GM23248 (cell line): ENCODE results near the gene MGP. TPM values are rescaled to one million over a fixed set of nuclear protein-coding genes. Genes with fewer than 3 reads are reported as not detected.
A peak's percentile ranks its signal among the peaks of the same experiment; 100 is the strongest.

Experiments used
- DNase-seq: peaks from one replicate; pipeline ENCODE4 v3.0.0-alpha.2; 2015
- H2AFZ ChIP-seq: fragments of 200-600 bp; sonication (generic); 2 replicates; pipeline ENCODE4 v1.6.1; 2016; ENCODE audit warnings: antibody characterized with exemption
- H3F3A ChIP-seq: fragments of 200-600 bp; sonication (generic); 2 replicates; pipeline ENCODE4 v1.6.1; 2016; ENCODE audit warnings: mild to moderate bottlenecking, antibody characterized with exemption, mixed run types; ENCODE audit not compliant: insufficient read depth
- H3K27ac ChIP-seq: fragments of 200-600 bp; sonication (generic); 2 replicates; pipeline ENCODE4 v1.5.1; 2016; ENCODE audit warnings: mild to moderate bottlenecking
- H3K27me3 ChIP-seq: fragments of 200-600 bp; sonication (generic); replicated peaks from 2 replicates; pipeline ENCODE4 v1.6.1; 2016; ENCODE audit warnings: mild to moderate bottlenecking; ENCODE audit not compliant: insufficient read depth
- H3K36me3 ChIP-seq: fragments of 200-600 bp; sonication (generic); 2 replicates; pipeline ENCODE4 v1.6.1; 2016; ENCODE audit warnings: low read depth, mild to moderate bottlenecking
- H3K4me1 ChIP-seq: fragments of 200-600 bp; sonication (generic); 2 replicates; pipeline ENCODE4 v1.6.1; 2016; ENCODE audit warnings: mild to moderate bottlenecking; ENCODE audit not compliant: insufficient read depth
- H3K4me2 ChIP-seq: fragments of 200-600 bp; sonication (generic); one replicate; pipeline ENCODE4 v1.6.1; 2016; ENCODE audit warnings: mild to moderate bottlenecking; ENCODE audit not compliant: unreplicated experiment
- H3K4me3 ChIP-seq: fragments of 200-600 bp; sonication (generic); 2 replicates; pipeline ENCODE4 v1.5.1; 2016; ENCODE audit warnings: mild to moderate bottlenecking
- H3K79me2 ChIP-seq: fragments of 200-600 bp; sonication (generic); 2 replicates; pipeline ENCODE4 v1.6.1; 2016; ENCODE audit warnings: mild to moderate bottlenecking; ENCODE audit not compliant: insufficient read depth
- H3K9ac ChIP-seq: fragments of 200-600 bp; sonication (generic); 2 replicates; pipeline ENCODE4 v1.6.1; 2016; ENCODE audit warnings: mild to moderate bottlenecking
- H3K9me2 ChIP-seq: fragments of 200-600 bp; sonication (generic); 2 replicates; pipeline ENCODE4 v1.6.1; 2016; ENCODE audit warnings: mixed run types, mild to moderate bottlenecking, moderate library complexity; ENCODE audit not compliant: insufficient read depth
- H3K9me3 ChIP-seq: fragments of 200-600 bp; sonication (generic); one replicate; pipeline ENCODE4 v1.6.1; 2017; ENCODE audit warnings: low read depth
- H4K20me1 ChIP-seq: fragments of 200-600 bp; sonication (generic); 2 replicates; pipeline ENCODE4 v1.6.0; 2016; ENCODE audit not compliant: insufficient read depth
- EZH2 ChIP-seq: fragments of 200-600 bp; sonication (generic); IDR thresholded peaks from 2 replicates; pipeline ENCODE4 v1.6.1; 2018; ENCODE audit warnings: antibody characterized with exemption, mild to moderate bottlenecking; ENCODE audit not compliant: insufficient read depth, poor library complexity, severe bottlenecking
- EZH2phosphoT487 ChIP-seq: fragments of 200-600 bp; sonication (generic); IDR thresholded peaks from 2 replicates; pipeline ENCODE4 v1.6.1; 2018; ENCODE audit warnings: antibody characterized with exemption, moderate library complexity, mild to moderate bottlenecking, low read depth; ENCODE audit not compliant: insufficient read depth
- WGBS, 2 experiments: methylation state at CpG; one replicate each; pipeline ENCODE4 v1.1.6; 2015 to 2017; ENCODE audit warnings: low lambda C conversion rate in 2 of 2, low coverage in 1 of 2; ENCODE audit errors: missing lambda C conversion rate in 2 of 2; 5-methylcytosine and 5-hydroxymethylcytosine counted together
- in situ Hi-C: fragments of 300-500 bp; cut with MboI; formaldehyde crosslinking; loops from 2 replicates; pipeline ENCODE4 v1.15.0; 2020
- polyA plus RNA-seq: library from polyadenylated mRNA; unstranded; fragments of >200 nt; fragmentation: Nextera tagmentation; extraction: Ambion mirVana; gene quantifications from 2 replicates; pipeline ENCODE4 v1.2.1, GENCODE V29; 2016
- total RNA-seq: library from RNA; depleted of rRNA; stranded (reverse); fragments of >200 nt; shearing (Covaris generic); gene quantifications from 2 replicates; pipeline ENCODE4 v1.2.3, GENCODE V29; 2014

Gene MGP
- total and polyA plus RNA-seq, 2 experiments from 2014 or later = 0.86 to 1.3 TPM

DNA sequence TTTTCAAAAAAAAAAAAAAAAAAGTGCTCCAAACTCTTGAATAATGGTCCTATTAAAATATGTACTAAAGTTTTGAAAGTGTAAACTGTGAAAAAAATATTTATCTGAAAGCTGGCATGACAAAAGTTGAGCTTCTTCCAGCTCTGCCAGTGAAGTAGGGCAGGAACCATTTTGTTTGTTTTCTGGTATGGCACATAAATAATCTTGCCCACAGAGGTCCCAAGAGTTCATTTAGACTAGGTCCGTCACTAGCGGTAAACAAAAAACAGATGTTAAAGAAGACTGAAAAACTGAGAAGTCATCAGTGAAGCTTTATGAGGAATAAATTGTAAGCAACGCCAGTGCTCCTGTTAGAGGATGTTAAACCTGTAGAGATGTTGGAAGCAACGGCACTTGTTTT, 45.7 kb upstream of the MGP start:
- peak; percentile 16 for DNase-seq
- Histone ChIP-seq H4K20me1 (no peaks in the 10 kb centered on the region), H3K4me3 (no peak overlapping the region), H3K9ac (no peak overlapping the region), H3K79me2 (no peaks in the 10 kb centered on the region), H3K27me3 (no peaks in the 10 kb centered on the region), H3F3A (no peaks in the 10 kb centered on the region), H3K27ac (no peak overlapping the region), H3K9me3 (no peaks in the 10 kb centered on the region), H3K9me2 (no peaks in the 10 kb centered on the region), H3K4me2 (no peak overlapping the region), H2AFZ (peak overlapping the region; percentile 41), H3K4me1 (no peaks in the 10 kb centered on the region), H3K36me3 (no peaks in the 10 kb centered on the region)
- WGBS, 2 experiments = 14 to 17% methylated on average over 4 of the region's 4 CpGs
- TF ChIP-seq EZH2 = no peak
- no peak for TF ChIP-seq EZH2phosphoT487
- in situ Hi-C loops = no loop called here

DNA sequence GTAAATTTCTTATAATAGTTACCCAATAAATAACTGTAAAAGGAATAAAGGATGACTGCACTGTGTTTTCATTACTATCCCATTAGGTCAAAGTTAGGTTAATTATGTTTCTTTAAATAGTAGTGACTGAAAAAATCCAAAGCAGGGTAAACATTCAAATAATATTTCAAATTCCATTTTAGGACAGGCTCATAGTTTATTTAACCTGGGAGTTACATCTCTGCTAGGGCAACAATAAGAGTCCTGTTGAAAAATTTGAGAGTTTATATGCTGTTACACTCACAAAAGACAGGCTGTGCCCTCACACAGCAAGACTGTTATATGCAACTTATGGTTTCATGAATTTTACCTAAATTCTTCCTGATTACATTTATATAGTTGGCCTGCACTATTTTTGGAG, 44.6 kb upstream of the MGP start:
- H3F3A ChIP-seq = no peaks in the 10 kb centered on the region
- no peaks in the 10 kb centered on the region for H3K4me1 ChIP-seq
- H3K27me3 ChIP-seq = no peaks in the 10 kb centered on the region
- TF ChIP-seq EZH2phosphoT487 (no peak), EZH2 (no peak)
- no peak overlapping the region for H3K4me2 ChIP-seq
- H3K9me2 ChIP-seq = no peaks in the 10 kb centered on the region
- DNase-seq = no peak
- no peaks in the 10 kb centered on the region for H3K36me3 ChIP-seq
- no peak overlapping the region for H2AFZ ChIP-seq
- H3K9me3 ChIP-seq = no peaks in the 10 kb centered on the region
- no peak overlapping the region for H3K27ac ChIP-seq
- H3K9ac ChIP-seq = no peak overlapping the region
- H4K20me1 ChIP-seq = no peaks in the 10 kb centered on the region
- no peak overlapping the region for H3K4me3 ChIP-seq
- in situ Hi-C loops = no loop called here
- H3K79me2 ChIP-seq = no peaks in the 10 kb centered on the region

DNA sequence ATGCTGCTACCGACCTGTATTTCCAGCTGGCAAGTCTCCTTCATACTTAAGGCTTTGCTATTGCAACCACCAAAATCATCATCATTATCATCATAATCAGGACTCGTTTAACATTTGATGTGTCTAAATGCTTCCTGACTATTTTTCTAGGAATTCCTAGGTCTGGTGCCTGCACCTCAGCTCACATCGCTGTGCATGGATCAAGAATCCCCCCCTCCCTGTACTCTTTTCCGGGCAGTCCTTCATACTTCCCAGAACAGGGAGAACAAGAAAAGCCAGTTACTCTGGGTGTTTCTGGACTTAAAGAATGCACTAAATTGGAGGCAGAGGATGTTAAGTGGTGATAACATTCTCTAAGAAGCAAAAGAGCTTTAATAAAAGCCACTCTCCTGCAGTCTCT, 43.3 kb upstream of the MGP start:
- Histone ChIP-seq H3K9ac (no peak overlapping the region), H3F3A (no peaks in the 10 kb centered on the region), H3K4me1 (no peaks in the 10 kb centered on the region), H3K27ac (no peak overlapping the region), H2AFZ (peak overlapping the region; percentile 48), H3K9me3 (no peaks in the 10 kb centered on the region), H3K79me2 (no peaks in the 10 kb centered on the region), H3K4me2 (no peak overlapping the region), H4K20me1 (no peaks in the 10 kb centered on the region), H3K27me3 (no peaks in the 10 kb centered on the region), H3K36me3 (no peaks in the 10 kb centered on the region), H3K9me2 (no peaks in the 10 kb centered on the region), H3K4me3 (no peak overlapping the region)
- 9 to 15% methylated on average over 4 of the region's 4 CpGs for WGBS, 2 experiments
- TF ChIP-seq EZH2phosphoT487 (no peak), EZH2 (no peak)
- no peak for DNase-seq
- in situ Hi-C loops = no loop called here

DNA sequence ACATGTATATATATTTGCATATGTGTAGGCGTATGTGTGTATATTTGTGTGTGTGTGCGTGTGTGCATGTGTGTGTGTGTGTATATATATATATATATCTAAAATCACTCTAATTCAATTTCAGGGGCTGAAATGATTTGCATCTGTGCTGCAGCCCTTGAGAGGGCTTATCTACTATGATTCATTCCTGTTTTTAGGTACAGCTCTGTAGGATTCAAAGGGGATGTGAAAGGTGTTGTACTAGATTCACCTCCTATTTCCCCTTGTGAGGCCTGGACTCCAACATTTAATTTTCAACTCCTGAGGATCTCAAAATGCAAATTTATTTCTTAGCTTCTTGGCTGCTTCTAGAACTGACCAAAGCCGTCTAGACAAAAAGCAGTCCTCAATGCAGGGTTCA, 41.6 kb upstream of the MGP start:
- Histone ChIP-seq H3K4me2 (no peak overlapping the region), H3K27me3 (no peaks in the 10 kb centered on the region), H4K20me1 (no peaks in the 10 kb centered on the region), H3F3A (no peaks in the 10 kb centered on the region), H3K9ac (no peak overlapping the region), H3K27ac (no peak overlapping the region), H3K36me3 (no peaks in the 10 kb centered on the region), H3K9me2 (no peaks in the 10 kb centered on the region), H3K4me1 (no peaks in the 10 kb centered on the region), H3K9me3 (no peaks in the 10 kb centered on the region), H3K4me3 (no peak overlapping the region), H3K79me2 (no peaks in the 10 kb centered on the region), H2AFZ (no peak overlapping the region)
- DNase-seq = no peak
- TF ChIP-seq EZH2 (no peak), EZH2phosphoT487 (no peak)
- in situ Hi-C loops = no loop called here
- 88 to 92% methylated on average over 3 of the region's 3 CpGs for WGBS, 2 experiments

DNA sequence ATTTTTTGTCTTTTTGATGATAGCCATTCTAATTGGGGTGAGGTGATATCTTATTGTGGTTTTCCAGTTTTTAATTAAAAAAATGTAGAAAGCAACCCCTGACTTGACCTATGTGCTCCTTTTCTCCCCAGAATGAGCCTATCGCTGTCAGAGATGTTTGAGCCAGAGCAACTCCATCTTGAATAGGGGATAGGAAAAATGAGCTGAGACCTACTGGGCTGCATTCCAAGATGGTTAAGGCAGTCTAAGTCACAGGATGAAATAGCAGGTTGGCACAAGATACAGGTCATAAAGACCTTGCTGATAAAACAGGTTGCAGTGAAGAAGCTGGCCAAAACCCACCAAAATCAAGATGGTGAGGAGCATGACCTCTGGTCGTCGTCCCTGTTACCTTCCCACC, 38.9 kb upstream of the MGP start:
- Histone ChIP-seq H3K9me2 (no peaks in the 10 kb centered on the region), H3K27ac (no peak overlapping the region), H3K4me1 (no peaks in the 10 kb centered on the region), H2AFZ (no peak overlapping the region), H3F3A (no peaks in the 10 kb centered on the region), H3K4me2 (no peak overlapping the region), H3K9ac (no peak overlapping the region), H3K4me3 (no peak overlapping the region), H3K36me3 (no peaks in the 10 kb centered on the region), H3K27me3 (no peaks in the 10 kb centered on the region), H3K9me3 (no peaks in the 10 kb centered on the region), H3K79me2 (no peaks in the 10 kb centered on the region), H4K20me1 (no peaks in the 10 kb centered on the region)
- TF ChIP-seq EZH2 = no peak
- TF ChIP-seq EZH2phosphoT487 = no peak
- 92 to 100% methylated on average over 3 of the region's 3 CpGs for WGBS, 2 experiments
- in situ Hi-C loops = no loop called here
- no peak for DNase-seq
